ENCODE results near the gene CHD1L. TPM values are rescaled to one million over a fixed set of nuclear protein-coding genes. Genes with fewer than 3 reads are reported as not detected.
"Not testable (repeated sequence)": the region's sequence is repeated elsewhere in the genome, so short reads cannot be mapped to it uniquely, and the experiment has no call there.

The CHD1L gene
- total and polyA plus RNA-seq, 2 of the 4 experiments (the other 2 are of a cell fraction): 31.2 to 47.5 TPM

DNA sequence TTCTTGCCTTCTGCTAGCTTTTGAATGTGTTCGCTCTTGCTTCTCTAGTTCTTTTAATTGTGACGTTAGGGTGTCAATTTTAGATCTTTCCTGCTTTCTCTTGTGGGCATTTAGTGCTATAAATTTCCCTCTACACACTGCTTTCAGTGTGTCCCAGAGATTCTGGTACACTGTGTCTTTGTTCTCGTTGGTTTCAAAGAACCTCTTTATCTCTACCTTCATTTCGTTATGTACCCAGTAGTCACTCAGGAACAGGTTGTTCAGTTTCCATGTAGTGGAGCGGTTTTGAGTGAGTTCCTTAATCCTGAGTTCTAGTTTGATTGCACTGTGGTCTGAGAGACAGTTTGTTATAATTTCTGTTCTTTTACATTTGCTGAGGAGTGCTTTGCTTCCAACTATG, 11.5 kb upstream of the CHD1L start:
- H2AFZ ChIP-seq (replicated peaks; ENCODE audit: low read length, poor library complexity); H3K18ac ChIP-seq (ENCODE audit: low read depth, low read length); H3K4ac ChIP-seq (ENCODE audit: low read depth, low read length); H3K23ac ChIP-seq (ENCODE audit: low read depth, low read length); H3K14ac ChIP-seq (replicated peaks; ENCODE audit: low read depth, low read length); POLR2A ChIA-PET (ENCODE audit: unreplicated experiment); H3K9ac ChIP-seq (ENCODE audit: low read depth, low read length); H3K4me3 ChIP-seq (ENCODE audit: insufficient read depth, low read depth, low read length); H3K27ac ChIP-seq (ENCODE audit: insufficient read depth, low read length); H3K9me3 ChIP-seq (ENCODE audit: control insufficient read depth, insufficient read depth, low read length); H4K8ac ChIP-seq (ENCODE audit: low read depth in 2 of 2, low read length in 2 of 2); H3K4me1 ChIP-seq (ENCODE audit: control insufficient read depth, insufficient read depth, low read length); H3K56ac ChIP-seq (ENCODE audit: extremely low read depth, insufficient read depth, low read length); H2AK9ac ChIP-seq (replicated peaks; ENCODE audit: low read depth, low read length, poor library complexity); dilution Hi-C loops (cut with HindIII; ENCODE audit: low sequenced_read_pairs, unreplicated experiment); H2BK120ac ChIP-seq (ENCODE audit: low read depth, low read length); DNase-seq; H4K20me1 ChIP-seq (ENCODE audit: insufficient read depth, low read length); H3K9me1 ChIP-seq (ENCODE audit: insufficient read depth, low read length); H3K36me3 ChIP-seq (ENCODE audit: control insufficient read depth, insufficient read depth, low read length); H3K4me2 ChIP-seq (ENCODE audit: low read depth, low read length); in situ Hi-C loops (cut with MboI; ENCODE audit: low sequenced_read_pairs); BruUV-seq (replicated peaks); H2BK20ac ChIP-seq (ENCODE audit: low read depth, low read length); H3K79me1 ChIP-seq (ENCODE audit: low read depth in 1 of 2, low read length in 2 of 2); H2AK5ac ChIP-seq (ENCODE audit: low read depth, low read length); CTCF ChIA-PET; H4K5ac ChIP-seq (ENCODE audit: low read depth, low read length); intact Hi-C loops (cut with micrococcal nuclease); H2BK5ac ChIP-seq (ENCODE audit: low read depth, low read length, poor library complexity, severe bottlenecking); H4K91ac ChIP-seq (ENCODE audit: insufficient read depth, low read depth, low read length); H3K27me3 ChIP-seq (ENCODE audit: control insufficient read depth, insufficient read depth, low read length); H2BK15ac ChIP-seq (ENCODE audit: low read depth, low read length); ATAC-seq (ENCODE audit: low read depth): not testable (repeated sequence)
- no CpG with 5 or more reads among the region's 5 CpGs for WGBS, 2 experiments (ENCODE audit: extremely low coverage in 2 of 2, insufficient read length in 1 of 2)

DNA sequence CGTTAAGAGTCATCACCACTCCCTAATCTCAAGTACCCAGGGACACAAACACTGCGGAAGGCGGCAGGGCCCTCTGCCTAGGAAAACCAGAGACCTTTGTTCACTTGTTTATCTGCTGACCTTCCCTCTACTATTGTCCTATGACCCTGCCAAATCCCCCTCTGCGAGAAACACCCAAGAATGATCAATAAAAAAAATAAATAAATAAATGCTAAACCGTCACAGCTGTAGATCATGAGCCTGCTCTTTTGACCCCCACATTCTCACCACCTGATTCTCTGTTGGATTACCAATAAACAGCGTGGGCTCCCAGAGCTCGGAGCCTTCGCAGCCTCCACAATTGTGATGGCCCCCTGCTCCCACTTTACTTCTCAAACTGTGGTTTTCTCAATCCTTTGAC, 8.6 kb upstream of the CHD1L start:
- H3K18ac ChIP-seq (ENCODE audit: low read depth, low read length); H3K4ac ChIP-seq (ENCODE audit: low read depth, low read length); H3K4me3 ChIP-seq (ENCODE audit: insufficient read depth, low read depth, low read length); H2BK5ac ChIP-seq (ENCODE audit: low read depth, low read length, poor library complexity, severe bottlenecking); H3K4me1 ChIP-seq (ENCODE audit: control insufficient read depth, insufficient read depth, low read length); H3K36me3 ChIP-seq (ENCODE audit: control insufficient read depth, insufficient read depth, low read length); H2BK20ac ChIP-seq (ENCODE audit: low read depth, low read length); H3K27me3 ChIP-seq (ENCODE audit: control insufficient read depth, insufficient read depth, low read length); H2AFZ ChIP-seq (replicated peaks; ENCODE audit: low read length, poor library complexity); H3K14ac ChIP-seq (replicated peaks; ENCODE audit: low read depth, low read length); H3K9me3 ChIP-seq (ENCODE audit: control insufficient read depth, insufficient read depth, low read length); H3K9me1 ChIP-seq (ENCODE audit: insufficient read depth, low read length); H3K27ac ChIP-seq (ENCODE audit: insufficient read depth, low read length); H3K56ac ChIP-seq (ENCODE audit: extremely low read depth, insufficient read depth, low read length); BruUV-seq (replicated peaks); H4K5ac ChIP-seq (ENCODE audit: low read depth, low read length); H4K8ac ChIP-seq (ENCODE audit: low read depth in 2 of 2, low read length in 2 of 2); H3K79me1 ChIP-seq (ENCODE audit: low read depth in 1 of 2, low read length in 2 of 2); H2AK9ac ChIP-seq (replicated peaks; ENCODE audit: low read depth, low read length, poor library complexity); H2BK15ac ChIP-seq (ENCODE audit: low read depth, low read length); CTCF ChIA-PET; H3K4me2 ChIP-seq (ENCODE audit: low read depth, low read length); H4K91ac ChIP-seq (ENCODE audit: insufficient read depth, low read depth, low read length); H2AK5ac ChIP-seq (ENCODE audit: low read depth, low read length); POLR2A ChIA-PET (ENCODE audit: unreplicated experiment); H3K9ac ChIP-seq (ENCODE audit: low read depth, low read length); H4K20me1 ChIP-seq (ENCODE audit: insufficient read depth, low read length); ATAC-seq (ENCODE audit: low read depth); DNase-seq; H3K23ac ChIP-seq (ENCODE audit: low read depth, low read length); dilution Hi-C loops (cut with HindIII; ENCODE audit: low sequenced_read_pairs, unreplicated experiment); H2BK120ac ChIP-seq (ENCODE audit: low read depth, low read length); in situ Hi-C loops (cut with MboI; ENCODE audit: low sequenced_read_pairs); intact Hi-C loops (cut with micrococcal nuclease): not testable (repeated sequence)
- 40% methylated on average over 1 of the region's 8 CpGs; no CpG with 5 or more reads in 1 of the 2 experiments for WGBS, 2 experiments (ENCODE audit: extremely low coverage in 2 of 2, insufficient read length in 1 of 2)

Measured in IMR-90 (cell line).